Measurements from ENCODE around the gene ADARB2.

The ADARB2 gene

GRCh38 chr10:1187151-1187854 lies 550.0 kb downstream of the ADARB2 start:
- DNase-seq (ENCODE audit: low read depth), result no peak

- DNase-seq (ENCODE audit: low read depth), result no peak
These were observed 550.7 kb downstream of the ADARB2 start for GRCh38 chr10:1186683-1186990.

- DNase-seq (ENCODE audit: low read depth), result no peak
These were observed 551.2 kb downstream of the ADARB2 start for GRCh38 chr10:1185911-1186682.

GRCh38 chr10:1184541-1185430 lies 552.5 kb downstream of the ADARB2 start:
- no peak for DNase-seq (ENCODE audit: low read depth)

- no peak for DNase-seq (ENCODE audit: low read depth)
These were observed 553.6 kb downstream of the ADARB2 start for GRCh38 chr10:1183701-1184100.

- no peak for DNase-seq (ENCODE audit: low read depth)
These were observed 554.3 kb downstream of the ADARB2 start for GRCh38 chr10:1183033-1183396.

GRCh38 chr10:1182280-1183032 lies 554.9 kb downstream of the ADARB2 start:
- no peak for DNase-seq (ENCODE audit: low read depth)

- DNase-seq (ENCODE audit: low read depth), result no peak
These were observed 556.5 kb downstream of the ADARB2 start for GRCh38 chr10:1180836-1181235.

GRCh38 chr10:1180071-1180730 lies 557.1 kb downstream of the ADARB2 start:
- DNase-seq (ENCODE audit: low read depth), result no peak

- no peak for DNase-seq (ENCODE audit: low read depth)
These were observed 557.8 kb downstream of the ADARB2 start for GRCh38 chr10:1179346-1180070.

- DNase-seq (ENCODE audit: low read depth), result no peak
These were observed 558.8 kb downstream of the ADARB2 start for GRCh38 chr10:1178506-1178905.

- no peak for DNase-seq (ENCODE audit: low read depth)
These were observed 559.4 kb downstream of the ADARB2 start for GRCh38 chr10:1177936-1178335.

- no peak for DNase-seq (ENCODE audit: low read depth)
These were observed 561.3 kb downstream of the ADARB2 start for GRCh38 chr10:1175956-1176565.

- no peak for DNase-seq (ENCODE audit: low read depth)
These were observed 563.3 kb downstream of the ADARB2 start for GRCh38 chr10:1174022-1174421.

GRCh38 chr10:1173091-1173490 lies 564.2 kb downstream of the ADARB2 start:
- DNase-seq (ENCODE audit: low read depth), result no peak

- no peak for DNase-seq (ENCODE audit: low read depth)
These were observed 564.9 kb downstream of the ADARB2 start for GRCh38 chr10:1172256-1172984.

- no peak for DNase-seq (ENCODE audit: low read depth)
These were observed 565.7 kb downstream of the ADARB2 start for GRCh38 chr10:1171586-1171985.

GRCh38 chr10:1171182-1171581 lies 566.1 kb downstream of the ADARB2 start:
- DNase-seq (ENCODE audit: low read depth), result no peak

- DNase-seq (ENCODE audit: low read depth), result no peak
These were observed 566.5 kb downstream of the ADARB2 start for GRCh38 chr10:1170867-1171180.

Measured in HS-5 (cell line).